Myocyte (in vitro differentiated cells): Measurements from ENCODE around the gene PRKAR1B. TPM values are rescaled to one million over a fixed set of nuclear protein-coding genes. Genes with fewer than 3 reads are reported as not detected.
A peak's percentile ranks its signal among the peaks of the same experiment; 100 is the strongest.

Experiments used
- DNase-seq: peaks from one replicate; pipeline ENCODE4 v3.0.0-alpha.2; 2012; ENCODE audit warnings: low read depth
- total RNA-seq: library from RNA; depleted of rRNA; stranded (reverse); fragments of >200 nt; gene quantifications from 2 replicates; pipeline ENCODE4 v1.2.3, GENCODE V29; 2014

PRKAR1B gene
- total RNA-seq, 1 donor from 2014 or later, result 16.4 TPM

DNA sequence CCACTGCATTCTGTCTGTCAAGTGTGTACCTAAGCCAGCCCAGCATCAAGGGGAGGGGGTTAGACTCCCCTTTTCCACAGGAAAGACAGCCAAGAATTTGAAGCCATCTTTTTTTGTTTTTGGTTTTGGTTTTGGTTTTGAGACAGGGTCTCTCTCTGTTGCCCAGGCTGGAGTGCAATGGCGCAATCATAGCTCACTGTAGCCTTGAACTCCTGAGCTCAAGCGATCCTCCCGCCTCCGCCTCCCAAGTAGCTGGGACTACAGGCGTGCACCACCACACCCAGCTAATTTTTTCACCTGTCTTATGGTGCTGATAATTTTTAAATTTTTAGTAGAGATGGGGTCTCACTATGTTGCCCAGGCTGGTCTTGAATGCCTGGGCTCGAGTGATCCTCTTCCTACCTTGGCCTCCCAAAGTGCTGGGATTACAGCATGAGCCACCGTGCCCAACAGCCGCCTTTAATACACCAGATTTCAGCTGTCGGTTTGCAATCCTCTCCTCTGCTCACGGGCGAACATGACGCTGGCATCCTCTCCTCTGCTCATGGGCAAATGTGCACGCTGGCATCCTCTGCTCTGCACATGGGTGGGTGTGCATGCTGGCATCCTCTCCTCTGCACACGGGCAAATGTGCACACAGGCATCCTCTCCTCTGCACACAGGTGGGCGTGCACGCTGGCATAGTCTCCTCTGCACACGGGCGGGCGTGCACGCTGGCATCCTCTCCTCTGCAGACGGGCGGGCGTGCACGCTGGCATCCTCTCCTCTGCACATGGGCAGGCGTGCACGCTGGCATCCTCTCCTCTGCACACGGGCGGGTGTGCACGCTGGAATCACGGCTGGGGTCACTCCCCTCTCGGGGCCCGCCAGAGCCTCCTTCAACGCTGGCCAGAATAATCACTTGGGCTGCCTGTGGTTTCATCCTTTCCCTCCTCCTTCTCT is 151.4 kb downstream of the PRKAR1B start:
- DNase-seq, result no peak

GRCh38 chr7:574661-575395 is 152.3 kb downstream of the PRKAR1B start:
- DNase-seq, result peak; percentile 73

GRCh38 chr7:573933-574381 is 153.1 kb downstream of the PRKAR1B start:
- no peak for DNase-seq

DNA sequence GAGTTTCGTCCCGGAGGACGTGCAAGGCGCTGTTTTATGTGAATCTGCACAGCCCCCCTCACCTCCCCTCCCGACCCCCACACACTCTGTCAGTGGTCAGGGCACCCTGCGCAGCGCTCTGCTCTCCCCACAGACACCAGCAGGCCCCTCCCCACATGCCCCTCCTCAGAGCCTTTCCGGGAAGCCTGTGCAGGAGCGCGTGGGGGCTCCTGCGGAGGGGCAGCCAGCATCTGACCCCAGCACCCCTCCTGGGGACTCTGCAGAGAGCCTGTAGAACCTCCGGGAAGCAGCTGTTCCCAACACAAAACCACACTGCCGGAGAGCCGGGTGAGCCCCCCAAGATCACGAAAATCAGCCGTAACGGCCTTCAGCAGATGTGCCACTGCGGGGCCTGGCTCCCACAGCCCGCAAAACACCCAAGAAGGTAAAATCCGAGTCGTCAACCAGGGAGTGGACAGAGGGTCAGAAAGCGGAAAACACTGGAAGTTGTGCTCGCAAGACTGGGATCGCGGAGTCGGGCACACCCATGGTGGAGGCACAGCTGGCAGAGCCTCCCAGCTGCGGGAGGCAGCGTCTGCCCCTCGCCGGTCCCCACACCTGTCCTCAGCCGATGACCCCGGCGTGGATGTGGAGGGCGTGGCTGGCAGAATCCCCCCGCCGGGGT is 153.7 kb downstream of the PRKAR1B start:
- no peak for DNase-seq

- no peak for DNase-seq
These were observed 154.4 kb downstream of the PRKAR1B start for GRCh38 chr7:572416-573268.

GRCh38 chr7:571718-572415 is 155.2 kb downstream of the PRKAR1B start:
- peak; percentile 86 for DNase-seq

DNA sequence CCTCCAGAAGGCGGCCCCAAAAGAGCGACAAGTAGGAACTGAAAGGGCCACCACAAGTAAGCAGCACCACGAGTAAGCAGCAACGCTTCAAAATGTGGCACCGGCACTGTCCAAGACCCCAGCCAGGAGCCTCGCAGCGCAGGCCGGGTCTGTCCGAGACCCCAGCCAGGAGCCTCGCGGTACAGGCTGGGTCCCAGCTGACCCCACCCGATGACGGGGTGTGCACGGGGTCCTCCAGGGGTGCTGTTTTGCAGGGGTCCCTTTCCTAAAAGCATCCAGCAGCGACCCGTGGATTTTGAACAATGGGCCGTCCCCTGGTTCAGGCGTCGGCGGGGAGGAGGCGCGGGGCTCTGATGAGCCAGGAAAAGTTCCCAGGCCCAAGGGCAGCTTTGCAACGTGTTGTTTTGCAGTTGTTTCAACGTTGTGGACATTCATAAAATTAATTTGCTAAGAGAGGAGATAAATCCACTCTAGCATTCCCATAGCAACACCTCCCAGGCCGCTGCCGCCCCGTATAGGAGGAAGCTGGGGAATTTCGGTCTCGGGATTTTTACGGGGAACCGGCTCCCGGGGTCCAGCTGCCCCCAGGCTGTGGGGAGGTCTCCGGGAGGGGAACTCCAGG is 155.9 kb downstream of the PRKAR1B start:
- DNase-seq, result no peak

- no peak for DNase-seq
These were observed 156.3 kb downstream of the PRKAR1B start for GRCh38 chr7:570801-571070.

DNA sequence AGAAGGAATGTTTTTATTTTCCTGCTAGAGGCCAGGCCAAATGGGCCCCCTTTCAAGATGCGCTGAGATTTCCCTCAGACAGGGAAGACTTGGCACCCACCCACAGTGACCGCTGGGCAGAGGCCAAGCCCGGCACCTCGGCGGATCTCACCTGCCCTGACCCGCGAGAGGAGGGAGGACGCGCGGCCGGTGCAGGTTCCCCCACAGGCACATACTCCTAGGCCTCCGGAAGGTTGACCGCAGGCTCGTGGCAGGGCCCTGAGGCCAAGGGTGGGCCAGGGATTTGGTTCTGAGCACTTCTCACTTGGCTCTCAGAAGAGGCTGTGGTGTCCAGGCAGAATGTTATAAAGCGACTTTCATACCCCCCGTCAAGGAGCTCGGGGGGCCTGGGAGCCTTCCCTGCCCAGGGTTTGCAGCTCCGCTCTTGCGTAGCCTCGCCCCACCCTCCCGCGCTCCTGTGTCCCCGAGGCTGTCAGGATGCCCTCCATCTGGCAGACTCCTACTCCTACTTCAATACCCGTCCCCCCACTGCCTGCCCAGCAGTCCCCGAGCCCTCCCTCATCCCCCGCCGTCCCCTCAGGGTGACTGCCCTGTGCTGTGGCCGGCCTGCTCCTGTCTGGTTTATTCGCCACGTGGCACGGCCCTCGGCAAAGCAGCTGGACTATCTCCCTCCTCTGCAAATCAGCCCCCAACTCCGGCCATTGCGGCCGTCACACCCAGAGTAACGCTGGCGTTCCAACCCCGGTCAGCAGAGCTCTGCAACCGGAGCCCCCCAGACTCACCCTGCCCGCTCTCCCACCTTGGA is 156.9 kb downstream of the PRKAR1B start:
- no peak for DNase-seq

- DNase-seq, result no peak
These were observed 157.8 kb downstream of the PRKAR1B start for GRCh38 chr7:569071-569855.

GRCh38 chr7:568031-568951 is 158.8 kb downstream of the PRKAR1B start:
- peak; percentile 82 for DNase-seq

- DNase-seq, result no peak
These were observed 159.7 kb downstream of the PRKAR1B start for GRCh38 chr7:567305-567883.

GRCh38 chr7:566100-566499 is 161.0 kb downstream of the PRKAR1B start:
- no peak for DNase-seq

DNA sequence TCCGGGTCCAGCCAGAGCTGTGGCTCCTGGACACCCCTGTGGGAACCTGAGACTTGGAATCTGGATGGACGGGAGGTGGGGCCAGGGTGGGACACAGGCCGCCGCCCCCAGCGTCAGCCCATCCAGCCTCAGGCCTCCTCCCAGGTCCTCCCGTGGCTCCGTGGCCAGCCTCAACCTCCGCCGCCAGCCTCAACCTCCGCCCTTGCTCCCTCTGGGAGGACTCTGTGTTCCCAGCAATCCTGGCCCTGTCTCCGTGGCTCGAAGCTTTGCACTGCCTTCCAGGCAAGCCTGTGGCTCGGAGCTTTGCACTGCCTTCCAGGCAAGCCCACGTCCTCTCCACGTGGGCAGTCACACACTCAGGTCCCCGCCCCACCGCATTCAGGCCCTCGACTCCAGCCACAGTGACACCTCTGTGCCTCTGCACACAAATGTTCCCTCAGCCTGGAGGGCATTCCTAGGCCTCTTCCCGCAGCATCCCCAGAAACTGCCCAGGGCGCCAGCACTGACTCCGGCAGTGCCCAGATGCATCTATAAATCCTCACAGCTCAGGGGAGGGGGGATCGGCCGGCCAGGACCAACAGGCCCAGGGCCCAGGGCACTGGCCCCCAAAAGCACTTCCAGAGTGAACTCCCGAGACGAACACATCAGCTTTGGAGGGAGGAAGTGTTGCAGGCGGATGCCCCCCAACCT is 162.8 kb downstream of the PRKAR1B start:
- no peak for DNase-seq

DNA sequence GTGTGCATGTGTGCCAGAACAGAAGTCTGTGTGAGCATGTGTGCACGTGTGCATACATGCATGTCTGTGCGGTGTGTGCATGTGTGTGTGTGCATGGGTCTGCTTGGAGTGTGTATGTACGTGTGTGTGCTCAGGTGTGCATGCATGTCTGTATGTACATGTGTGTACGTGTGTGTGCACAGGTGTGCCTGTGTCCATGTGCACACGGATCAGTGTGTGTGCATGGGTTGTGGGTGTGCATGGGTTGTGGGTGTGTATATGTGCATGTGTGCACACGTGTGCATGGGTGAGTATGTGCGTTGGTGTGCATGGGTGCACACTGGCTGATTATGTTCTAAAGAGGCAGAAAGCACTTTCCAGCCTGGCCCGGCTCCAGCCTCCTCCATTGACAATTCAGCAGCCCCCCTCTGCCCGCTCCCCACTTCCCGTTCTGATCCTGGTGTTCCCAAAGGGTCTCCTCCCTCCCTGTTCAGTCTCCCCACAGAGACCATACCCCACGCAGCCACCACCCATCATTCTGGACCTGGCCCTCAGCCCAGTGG is 163.4 kb downstream of the PRKAR1B start:
- no peak for DNase-seq
